A673 (cell line): ENCODE data around the gene CRYBA2. TPM values are rescaled to one million over a fixed set of nuclear protein-coding genes. Genes with fewer than 3 reads are reported as not detected.

Source experiments
- BruUV-seq: library from RNA; stranded (reverse); fragments of 400-500 nt; replicated peaks from 2 replicates; lab custom pipeline; 2021; lab: Mats Ljungman, UMichigan
- CTCF ChIA-PET: fragments of 300-600 bp; sonication (Branson Sonifier 250); formaldehyde crosslinking; loops from one replicate; lab custom pipeline; 2022; ENCODE audit warnings: antibody characterized with exemption; lab: Charles Lee
- POLR2A ChIA-PET: fragments of 300-600 bp; sonication (Branson Sonifier 250); formaldehyde crosslinking; loops from one replicate; lab custom pipeline; 2022; ENCODE audit warnings: antibody characterized with exemption; ENCODE audit not compliant: low non-redundant PET; lab: Charles Lee
- DNase-seq: peaks from one replicate; pipeline ENCODE4 v3.0.0-alpha.2; 2015; ENCODE audit warnings: low spot score
- H3K27ac ChIP-seq: fragments of 200-600 bp; sonication (generic); 2 replicates; pipeline ENCODE4 v1.5.1; 2016; ENCODE audit warnings: mixed run types, low read depth, mild to moderate bottlenecking, mixed read lengths, antibody characterized with exemption, low read length; ENCODE audit not compliant: poor library complexity, severe bottlenecking
- H3K27me3 ChIP-seq: fragments of 200-600 bp; sonication (generic); replicated peaks from 2 replicates; pipeline ENCODE4 v1.6.1; 2017; ENCODE audit warnings: mixed run types, low read depth, mild to moderate bottlenecking, mixed read lengths, antibody characterized with exemption, low read length; ENCODE audit not compliant: insufficient read depth, poor library complexity
- H3K36me3 ChIP-seq: fragments of 200-600 bp; sonication (generic); 2 replicates; pipeline ENCODE4 v1.6.1; 2016; ENCODE audit warnings: mixed run types, mild to moderate bottlenecking, mixed read lengths, antibody characterized with exemption, low read length; ENCODE audit not compliant: insufficient read depth, poor library complexity, severe bottlenecking
- H3K4me1 ChIP-seq: fragments of 200-600 bp; sonication (generic); 2 replicates; pipeline ENCODE4 v1.6.1; 2017; ENCODE audit warnings: mixed run types, mild to moderate bottlenecking, mixed read lengths, antibody characterized with exemption, low read length; ENCODE audit not compliant: insufficient read depth, poor library complexity, severe bottlenecking
- H3K4me3 ChIP-seq: fragments of 200-600 bp; sonication (generic); 2 replicates; pipeline ENCODE4 v1.5.1; 2016; ENCODE audit warnings: low read depth, mixed run types, mild to moderate bottlenecking, mixed read lengths, low read length; ENCODE audit not compliant: poor library complexity, severe bottlenecking
- H3K9me3 ChIP-seq: fragments of 200-600 bp; sonication (generic); 2 replicates; pipeline ENCODE4 v1.6.1; 2016; ENCODE audit warnings: mixed run types, low read depth, mild to moderate bottlenecking, mixed read lengths, antibody characterized with exemption, low read length; ENCODE audit not compliant: poor library complexity, severe bottlenecking
- EZH2 ChIP-seq: fragments of 200-600 bp; sonication (generic); IDR thresholded peaks from 2 replicates; pipeline ENCODE4 v1.6.1; 2017; ENCODE audit warnings: borderline replicate concordance, low read depth, mild to moderate bottlenecking, mixed read lengths, antibody characterized with exemption, low read length; ENCODE audit not compliant: poor library complexity, severe bottlenecking
- intact Hi-C: fragments of 100-400 bp; cut with micrococcal nuclease; formaldehyde crosslinking; loops from one replicate; pipeline ENCODE4 v1.10.0; 2022; ENCODE audit not compliant: unreplicated experiment
- total RNA-seq: library from RNA; stranded (reverse); gene quantifications from 2 replicates; pipeline ENCODE4 v1.2.3, GENCODE V29; 2021
- TF ChIP-seq, protein P1 (sequence below): fragments of 300-800, 200-600 bp; sonication (generic); conservative IDR thresholded peaks from 2 replicates; pipeline ENCODE4 v1.5.1; 2017; ENCODE audit warnings: low read depth, mild to moderate bottlenecking, antibody characterized with exemption, low read length, moderate library complexity, mixed read lengths

CRYBA2 gene
- total RNA-seq, 1 experiment from 2014 or later, result 1.3 TPM

DNA sequence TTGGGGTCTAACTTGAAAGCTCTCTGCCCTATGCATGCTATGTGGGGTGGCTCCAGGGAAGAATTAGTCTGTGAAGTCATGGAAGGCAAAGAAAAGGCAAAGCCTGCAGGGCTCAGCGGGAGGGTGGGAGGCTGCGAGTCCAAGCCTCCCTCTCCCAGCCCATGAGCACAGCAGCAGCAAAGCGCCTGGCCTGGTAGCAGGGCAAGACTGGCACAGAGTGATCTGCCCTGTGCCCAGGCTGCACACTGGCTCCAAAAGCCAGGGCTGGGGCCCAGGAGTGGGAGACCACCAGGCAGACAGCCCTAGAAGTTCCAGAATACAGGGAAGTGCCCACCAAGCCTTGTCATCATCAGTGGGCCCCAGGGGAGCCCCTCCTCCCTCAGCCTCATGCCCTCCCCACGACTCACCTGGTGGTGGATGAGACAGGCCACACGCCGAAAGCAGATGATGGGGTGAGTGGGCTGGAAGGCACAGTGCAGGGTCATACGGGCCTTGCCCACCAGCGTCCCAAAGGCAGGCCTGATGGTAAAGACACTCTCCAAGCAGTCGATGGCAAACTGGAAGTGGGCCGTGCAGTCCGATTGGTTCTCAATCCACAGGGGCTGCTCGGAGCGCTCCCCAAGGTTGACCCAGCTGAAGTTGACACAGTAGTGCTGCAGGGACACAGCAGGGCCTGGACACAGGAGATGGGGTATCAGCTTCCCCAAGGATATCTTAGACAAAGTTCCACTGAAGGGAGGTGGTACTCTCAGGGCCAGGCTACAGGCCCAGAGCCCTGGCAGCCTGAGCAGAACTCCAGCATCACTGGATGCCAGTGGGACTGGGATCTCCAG, 36.0 kb upstream of the CRYBA2 start:
- Histone ChIP-seq H3K36me3 (no peaks in the 10 kb centered on the region), H3K9me3 (no peaks in the 10 kb centered on the region), H3K4me1 (no peaks in the 10 kb centered on the region), H3K27ac (no peak overlapping the region), H3K27me3 (peaks cover 19% of the 10 kb centered on the region), H3K4me3 (no peak overlapping the region)
- DNase-seq, result no peak
- intact Hi-C loops, result loop anchor here (1.0 kb wide), 1 partner anchor 126 kb away; no protein-coding TSS in a partner anchor
- no TSS peak for BruUV-seq
- ChIA-PET CTCF (interaction anchor here (0.6 to 2.2 kb wide), 16 partner anchors 9 to 182 kb away, joined by 3 to 58 read pairs (median 5); no protein-coding TSS in a partner anchor), POLR2A (no interaction called here)
- TF ChIP-seq, protein P1, sequence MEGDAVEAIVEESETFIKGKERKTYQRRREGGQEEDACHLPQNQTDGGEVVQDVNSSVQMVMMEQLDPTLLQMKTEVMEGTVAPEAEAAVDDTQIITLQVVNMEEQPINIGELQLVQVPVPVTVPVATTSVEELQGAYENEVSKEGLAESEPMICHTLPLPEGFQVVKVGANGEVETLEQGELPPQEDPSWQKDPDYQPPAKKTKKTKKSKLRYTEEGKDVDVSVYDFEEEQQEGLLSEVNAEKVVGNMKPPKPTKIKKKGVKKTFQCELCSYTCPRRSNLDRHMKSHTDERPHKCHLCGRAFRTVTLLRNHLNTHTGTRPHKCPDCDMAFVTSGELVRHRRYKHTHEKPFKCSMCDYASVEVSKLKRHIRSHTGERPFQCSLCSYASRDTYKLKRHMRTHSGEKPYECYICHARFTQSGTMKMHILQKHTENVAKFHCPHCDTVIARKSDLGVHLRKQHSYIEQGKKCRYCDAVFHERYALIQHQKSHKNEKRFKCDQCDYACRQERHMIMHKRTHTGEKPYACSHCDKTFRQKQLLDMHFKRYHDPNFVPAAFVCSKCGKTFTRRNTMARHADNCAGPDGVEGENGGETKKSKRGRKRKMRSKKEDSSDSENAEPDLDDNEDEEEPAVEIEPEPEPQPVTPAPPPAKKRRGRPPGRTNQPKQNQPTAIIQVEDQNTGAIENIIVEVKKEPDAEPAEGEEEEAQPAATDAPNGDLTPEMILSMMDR, result no peak
- no peak for TF ChIP-seq EZH2

DNA sequence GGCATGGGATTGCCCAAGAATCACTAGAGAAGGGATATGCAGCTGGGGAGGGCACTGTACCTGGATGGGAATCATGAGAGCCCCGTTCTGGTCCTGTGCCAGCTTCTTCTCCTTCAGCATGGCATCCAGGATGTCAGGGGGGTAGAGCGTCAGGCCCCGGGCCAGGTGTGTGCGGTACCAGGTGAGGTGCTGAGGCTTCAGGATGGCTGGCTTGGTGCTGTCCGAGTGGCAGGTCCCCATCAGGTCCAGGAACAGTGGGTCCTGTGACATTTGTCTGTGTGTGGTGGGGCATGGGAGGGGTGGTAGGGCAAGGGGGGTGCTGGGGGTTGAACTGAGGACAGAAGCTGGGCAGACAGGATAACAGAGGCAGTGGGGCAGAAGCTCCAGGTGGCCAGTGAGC, 34.9 kb upstream of the CRYBA2 start:
- Histone ChIP-seq H3K36me3 (no peaks in the 10 kb centered on the region), H3K9me3 (no peaks in the 10 kb centered on the region), H3K4me1 (no peaks in the 10 kb centered on the region), H3K27me3 (peaks cover 9% of the 10 kb centered on the region), H3K4me3 (no peak overlapping the region), H3K27ac (no peak overlapping the region)
- DNase-seq, result no peak
- POLR2A ChIA-PET, result no interaction called here
- CTCF ChIA-PET, result interaction anchor here (0.9 to 1.1 kb wide), 2 partner anchors 33 to 127 kb away, joined by 3 read pairs; no protein-coding TSS in a partner anchor
- TF ChIP-seq EZH2, result no peak
- TF ChIP-seq, protein P1, result no peak
- no TSS peak for BruUV-seq
- intact Hi-C loops, result no loop called here

DNA sequence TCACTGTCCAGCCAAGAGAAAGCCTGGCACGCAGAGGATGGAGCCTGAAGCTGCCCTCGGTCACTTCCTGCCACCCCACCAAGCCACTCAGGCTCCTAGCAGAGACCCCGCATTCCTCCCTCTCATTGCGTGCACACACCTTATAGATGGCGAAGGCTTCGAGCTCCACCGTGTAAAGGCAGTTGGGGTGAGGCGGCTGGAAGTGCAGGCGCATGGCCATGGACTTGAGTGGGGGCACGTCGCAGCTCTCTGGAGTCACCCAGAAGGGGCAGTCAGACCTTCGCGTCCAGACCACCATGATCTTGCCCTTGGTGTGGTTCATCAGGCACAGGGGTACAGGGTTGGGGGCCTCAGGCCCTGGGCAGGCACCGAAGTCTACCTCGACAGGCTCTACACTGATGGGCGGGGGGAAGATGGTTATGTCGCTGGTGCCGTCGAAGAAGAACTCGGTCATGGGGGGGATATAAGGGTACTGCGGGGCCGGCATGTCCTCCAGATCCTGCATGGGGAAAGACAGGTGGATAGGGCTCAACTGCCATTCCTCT, 34.4 kb upstream of the CRYBA2 start:
- ChIA-PET CTCF (interaction anchor here (0.9 to 1.1 kb wide), 2 partner anchors 32 to 127 kb away, joined by 3 read pairs; no protein-coding TSS in a partner anchor), POLR2A (no interaction called here)
- BruUV-seq, result no TSS peak
- DNase-seq, result no peak
- peaks cover 3% of the 10 kb centered on the region for H3K27me3 ChIP-seq
- no peak overlapping the region for H3K4me3 ChIP-seq
- H3K4me1 ChIP-seq, result no peaks in the 10 kb centered on the region
- no peaks in the 10 kb centered on the region for H3K36me3 ChIP-seq
- TF ChIP-seq, protein P1, result no peak
- TF ChIP-seq EZH2, result no peak
- no peak overlapping the region for H3K27ac ChIP-seq
- intact Hi-C loops, result no loop called here
- no peaks in the 10 kb centered on the region for H3K9me3 ChIP-seq
